Frontal cortex (tissue), 4 donors: ENCODE measurements around the gene FAM186B. TPM values are rescaled to one million over a fixed set of nuclear protein-coding genes. Genes with fewer than 3 reads are reported as not detected.

Experiments
- DNase-seq, 2 donors: peaks; one replicate each; pipeline ENCODE4 v3.0.0; 2012; ENCODE audit warnings: low spot score in 2 of 2
- FAIRE-seq: peaks from 2 replicates; lab custom pipeline; 2012; peaks lifted over from hg19 to GRCh38; lab: Jason Lieb, UNC
- total RNA-seq: library from RNA; depleted of rRNA; stranded (reverse); fragments of >200 nt; gene quantifications from one replicate; pipeline ENCODE4 v1.2.3, GENCODE V29; 2014
- donor health status: control.
- donor health status: control.
- donor health status: control.

The FAM186B gene
- total RNA-seq, 1 donor from 2014 or later, result 0.41 TPM

- FAIRE-seq, result no peak
- no peak for DNase-seq
Observed at GRCh38 chr12:49578471-49579112, 26.8 kb downstream of the FAM186B start.

- no peak for DNase-seq
- no peak for FAIRE-seq
Observed at GRCh38 chr12:49577589-49578315, 27.7 kb downstream of the FAM186B start.

- no peak for DNase-seq
- no peak for FAIRE-seq
Observed at GRCh38 chr12:49568442-49569162, 36.8 kb downstream of the FAM186B start.

- no peak for FAIRE-seq
- peak; percentile 85 to 91 for DNase-seq
Observed at GRCh38 chr12:49567611-49568441, 37.6 kb downstream of the FAM186B start, which contains the start of gene MCRS1. Gene MCRS1 (minus strand): TSS chr12:49568142. CDS start chr12:49566731, 1,411 bp downstream.

GRCh38 chr12:49567302-49567610 lies 38.2 kb downstream of the FAM186B start:
- no peak for FAIRE-seq
- DNase-seq, result no peak

GRCh38 chr12:49566361-49566760 lies 39.1 kb downstream of the FAM186B start:
- no peak for DNase-seq
- FAIRE-seq, result no peak

GRCh38 chr12:49565406-49566265 lies 39.8 kb downstream of the FAM186B start:
- FAIRE-seq, result no peak

GRCh38 chr12:49564686-49565405 lies 40.6 kb downstream of the FAM186B start:
- FAIRE-seq (no peak), DNase-seq (no peak)

More at GRCh38 chr12:49565406-49566265, 39.8 kb downstream of the FAM186B start:
- DNase-seq, result no peak

GRCh38 chr12:49563951-49564685 lies 41.3 kb downstream of the FAM186B start:
- no peak for FAIRE-seq
- no peak for DNase-seq

GRCh38 chr12:49562831-49563230 lies 42.6 kb downstream of the FAM186B start:
- FAIRE-seq, result no peak

GRCh38 chr12:49562233-49562632 lies 43.2 kb downstream of the FAM186B start:
- no peak for DNase-seq

More at GRCh38 chr12:49562831-49563230, 42.6 kb downstream of the FAM186B start:
- no peak for DNase-seq

GRCh38 chr12:49560695-49561094 lies 44.7 kb downstream of the FAM186B start:
- no peak for DNase-seq
- no peak for FAIRE-seq

More at GRCh38 chr12:49562233-49562632, 43.2 kb downstream of the FAM186B start:
- no peak for FAIRE-seq

- no peak for DNase-seq
- FAIRE-seq, result no peak
Observed at GRCh38 chr12:49559011-49559675, 46.3 kb downstream of the FAM186B start.

- DNase-seq (no peak), FAIRE-seq (no peak)
Observed at GRCh38 chr12:49558526-49558925, 46.9 kb downstream of the FAM186B start.

GRCh38 chr12:49557917-49558215 lies 47.6 kb downstream of the FAM186B start:
- no peak for FAIRE-seq
- DNase-seq, result no peak

- DNase-seq, result no peak
- no peak for FAIRE-seq
Observed at GRCh38 chr12:49557187-49557916, 48.1 kb downstream of the FAM186B start.
